Measurements from ENCODE around the gene C12orf42.

C12orf42 gene

DNA sequence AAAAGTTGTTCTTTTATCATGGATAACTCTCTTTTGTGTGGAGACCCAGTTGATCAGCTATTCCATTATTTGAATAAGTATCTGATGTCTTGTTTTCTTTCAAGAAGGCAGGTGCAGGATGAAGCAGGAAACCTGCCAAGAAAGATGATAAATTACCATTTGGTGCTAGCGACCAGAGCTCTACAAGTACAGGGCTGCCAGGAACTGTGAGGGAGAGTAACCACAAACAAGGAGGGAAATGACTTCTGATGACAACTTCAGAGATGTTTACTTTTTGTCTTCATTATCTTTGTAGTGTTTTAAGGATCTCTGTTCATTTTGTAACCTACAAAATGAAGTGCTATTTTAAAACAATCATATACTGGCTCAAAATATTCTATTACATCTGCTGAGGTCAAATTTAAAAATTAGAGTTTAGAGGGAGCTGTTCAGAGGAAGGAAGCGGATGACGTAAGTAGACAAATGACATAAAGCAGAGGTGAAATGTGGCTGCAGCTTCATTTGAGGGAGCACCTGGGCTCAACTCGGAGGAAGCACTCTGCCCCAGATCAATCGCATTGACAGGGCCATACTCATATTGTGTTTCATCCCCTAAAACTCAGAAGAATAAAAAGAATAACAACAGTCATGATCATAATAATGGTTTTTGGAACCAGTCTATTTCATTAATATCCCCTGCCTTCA is 226.8 kb downstream of the C12orf42 start:
- DNase-seq (ENCODE audit: low read depth, low spot score) = no peak

DNA sequence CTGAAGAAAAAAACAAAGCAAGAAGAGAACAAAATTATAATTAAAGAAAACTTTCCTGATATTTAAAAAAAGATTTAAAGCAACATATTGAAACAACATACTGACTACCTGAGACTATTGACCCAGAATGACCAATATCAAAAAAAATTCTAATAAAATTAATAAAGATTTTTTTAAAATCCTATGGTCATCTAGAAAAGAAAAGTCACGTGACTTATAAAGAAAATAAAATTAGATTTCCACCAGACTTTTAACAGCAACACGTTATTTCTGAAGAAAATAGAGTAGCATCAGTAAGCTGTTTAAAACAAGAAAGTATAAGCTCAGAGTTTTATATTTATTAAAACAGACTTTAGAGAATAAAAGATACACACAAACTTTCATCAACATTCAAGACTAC is 238.0 kb downstream of the C12orf42 start:
- no peak for DNase-seq (ENCODE audit: low read depth, low spot score)

Measured in ELF-1 (cell line).